Cardiac fibroblast (primary cell): Measurements from ENCODE around the gene SEMA6B.

ENCODE experiments used
- DNase-seq, 2 donors: peaks; one replicate each; pipeline versions ENCODE4 v3.0.0 to v3.0.0-alpha.2; 2010; ENCODE audit warnings: low read depth in 2 of 2
- H3K4me3 ChIP-seq, 2 donors: replicated peaks in 1 of 2; 1 replicate in 1 of 2; 2 replicates in 1 of 2; pipeline ENCODE4 v1.5.1; 2011; ENCODE audit warnings: low read depth in 2 of 2, low read length in 2 of 2, mild to moderate bottlenecking in 2 of 2, moderate library complexity in 1 of 2
- TF ChIP-seq, protein P1 (sequence below): IDR thresholded peaks from one replicate; pipeline ENCODE4 v1.5.1; 2011; ENCODE audit warnings: low read depth, mild to moderate bottlenecking, low read length, inconsistent platforms

Gene SEMA6B

GRCh38 chr19:4517451-4518057 is 41.9 kb downstream of the SEMA6B start:
- no peak for DNase-seq
- H3K4me3 ChIP-seq: peak overlapping the region in 1 of 2 donors; percentile 11
- TF ChIP-seq, protein P1, sequence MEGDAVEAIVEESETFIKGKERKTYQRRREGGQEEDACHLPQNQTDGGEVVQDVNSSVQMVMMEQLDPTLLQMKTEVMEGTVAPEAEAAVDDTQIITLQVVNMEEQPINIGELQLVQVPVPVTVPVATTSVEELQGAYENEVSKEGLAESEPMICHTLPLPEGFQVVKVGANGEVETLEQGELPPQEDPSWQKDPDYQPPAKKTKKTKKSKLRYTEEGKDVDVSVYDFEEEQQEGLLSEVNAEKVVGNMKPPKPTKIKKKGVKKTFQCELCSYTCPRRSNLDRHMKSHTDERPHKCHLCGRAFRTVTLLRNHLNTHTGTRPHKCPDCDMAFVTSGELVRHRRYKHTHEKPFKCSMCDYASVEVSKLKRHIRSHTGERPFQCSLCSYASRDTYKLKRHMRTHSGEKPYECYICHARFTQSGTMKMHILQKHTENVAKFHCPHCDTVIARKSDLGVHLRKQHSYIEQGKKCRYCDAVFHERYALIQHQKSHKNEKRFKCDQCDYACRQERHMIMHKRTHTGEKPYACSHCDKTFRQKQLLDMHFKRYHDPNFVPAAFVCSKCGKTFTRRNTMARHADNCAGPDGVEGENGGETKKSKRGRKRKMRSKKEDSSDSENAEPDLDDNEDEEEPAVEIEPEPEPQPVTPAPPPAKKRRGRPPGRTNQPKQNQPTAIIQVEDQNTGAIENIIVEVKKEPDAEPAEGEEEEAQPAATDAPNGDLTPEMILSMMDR: no peak

DNA sequence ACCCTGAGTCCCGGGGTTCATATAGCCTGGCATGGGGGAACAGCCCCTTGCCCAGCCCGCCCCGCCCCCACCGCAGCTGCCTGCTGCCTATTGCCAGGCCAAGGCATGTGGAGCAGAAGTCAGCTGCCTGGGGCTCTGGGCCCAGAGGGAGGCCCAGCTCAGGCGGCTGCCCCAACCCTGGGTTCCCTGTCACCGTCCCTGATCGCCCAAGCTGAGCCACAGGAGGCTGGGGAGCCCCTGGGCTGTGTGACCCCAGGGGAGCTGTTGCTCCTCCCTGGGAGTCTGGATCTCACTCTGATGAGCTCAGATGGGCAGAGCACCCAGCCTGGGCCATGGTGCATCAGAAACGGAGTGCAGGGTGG is 42.6 kb downstream of the SEMA6B start:
- DNase-seq: peak in 1 of 2 donors; percentile 18
- no peak overlapping the region for H3K4me3 ChIP-seq
- TF ChIP-seq, protein P1: no peak

GRCh38 chr19:4516199-4516938 is 43.1 kb downstream of the SEMA6B start:
- DNase-seq: no peak
- no peak overlapping the region for H3K4me3 ChIP-seq
- TF ChIP-seq, protein P1: no peak

DNA sequence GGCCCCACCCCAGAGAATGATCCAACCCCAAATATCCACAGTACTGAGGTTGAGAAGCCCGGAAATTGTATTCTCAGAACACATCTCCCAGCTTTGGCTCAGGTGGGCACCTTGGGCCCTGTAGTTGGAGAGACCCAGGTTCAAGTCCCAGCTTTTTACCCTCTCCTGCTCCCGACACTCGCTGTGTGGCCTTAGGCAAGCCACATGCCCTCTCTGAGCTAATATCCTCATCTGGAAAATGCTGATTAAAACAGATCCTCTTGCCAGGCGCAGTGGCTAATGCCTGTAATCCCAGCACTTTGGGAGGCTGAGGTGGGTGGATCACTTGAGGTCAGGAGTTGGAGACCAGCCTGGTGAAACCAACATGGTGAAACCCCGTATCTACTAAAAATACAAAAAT is 43.8 kb downstream of the SEMA6B start:
- H3K4me3 ChIP-seq: no peak overlapping the region
- no peak for DNase-seq
- TF ChIP-seq, protein P1: no peak

- no peak for DNase-seq
- TF ChIP-seq, protein P1: no peak
- H3K4me3 ChIP-seq: no peak overlapping the region
These were observed 46.2 kb downstream of the SEMA6B start for GRCh38 chr19:4513248-4513647.

DNA sequence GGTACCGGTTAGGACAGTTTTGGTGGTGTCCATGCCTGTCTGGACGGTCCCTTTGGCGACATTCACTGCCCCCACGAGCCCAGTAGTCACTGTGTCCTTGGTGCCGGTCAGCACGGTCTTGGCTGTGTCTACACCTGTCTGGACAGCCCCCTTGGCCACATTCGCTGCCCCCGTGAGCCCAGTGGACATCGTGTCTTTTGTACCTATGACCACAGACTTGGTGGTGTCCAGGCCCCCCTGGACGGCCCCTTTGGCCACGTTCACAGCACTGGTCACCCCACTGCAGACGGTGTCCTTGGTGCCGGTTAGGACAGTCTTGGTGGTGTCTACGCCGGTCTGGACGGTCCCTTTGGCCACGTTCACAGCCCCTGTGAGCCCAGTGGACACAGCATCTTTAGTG is 47.4 kb downstream of the SEMA6B start:
- DNase-seq: no peak
- TF ChIP-seq, protein P1: no peak

More for the DNA sequence above, 47.4 kb downstream of the SEMA6B start:
- no peak overlapping the region for H3K4me3 ChIP-seq
